C4-2B (cell line): ENCODE results near the gene SMPD3.

Source experiments
- ZFX ChIP-seq: fragments of 450-650 bp; IDR thresholded peaks from 2 replicates; pipeline ENCODE4 v1.6.1; 2017
- TF ChIP-seq, protein P1 (sequence below): fragments of 450-650 bp; conservative IDR thresholded peaks from 2 replicates; pipeline ENCODE4 v1.5.1; 2017; ENCODE audit warnings: mild to moderate bottlenecking

DNA sequence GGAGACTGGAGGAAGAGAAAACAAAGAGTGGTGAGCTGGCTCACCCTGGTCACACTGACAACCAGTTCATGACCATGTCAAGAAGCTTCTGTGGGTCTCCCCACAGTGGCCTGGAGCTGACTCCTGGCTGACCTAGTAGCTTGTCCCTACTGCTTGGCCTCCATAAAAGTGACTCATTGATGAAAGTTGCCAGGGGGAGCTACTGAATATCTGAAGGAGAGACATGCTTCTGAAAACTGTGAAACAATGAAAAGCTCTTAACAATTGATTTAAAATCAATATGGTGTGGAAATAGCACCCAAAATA is 22.0 kb downstream of the SMPD3 start:
- TF ChIP-seq, protein P1, sequence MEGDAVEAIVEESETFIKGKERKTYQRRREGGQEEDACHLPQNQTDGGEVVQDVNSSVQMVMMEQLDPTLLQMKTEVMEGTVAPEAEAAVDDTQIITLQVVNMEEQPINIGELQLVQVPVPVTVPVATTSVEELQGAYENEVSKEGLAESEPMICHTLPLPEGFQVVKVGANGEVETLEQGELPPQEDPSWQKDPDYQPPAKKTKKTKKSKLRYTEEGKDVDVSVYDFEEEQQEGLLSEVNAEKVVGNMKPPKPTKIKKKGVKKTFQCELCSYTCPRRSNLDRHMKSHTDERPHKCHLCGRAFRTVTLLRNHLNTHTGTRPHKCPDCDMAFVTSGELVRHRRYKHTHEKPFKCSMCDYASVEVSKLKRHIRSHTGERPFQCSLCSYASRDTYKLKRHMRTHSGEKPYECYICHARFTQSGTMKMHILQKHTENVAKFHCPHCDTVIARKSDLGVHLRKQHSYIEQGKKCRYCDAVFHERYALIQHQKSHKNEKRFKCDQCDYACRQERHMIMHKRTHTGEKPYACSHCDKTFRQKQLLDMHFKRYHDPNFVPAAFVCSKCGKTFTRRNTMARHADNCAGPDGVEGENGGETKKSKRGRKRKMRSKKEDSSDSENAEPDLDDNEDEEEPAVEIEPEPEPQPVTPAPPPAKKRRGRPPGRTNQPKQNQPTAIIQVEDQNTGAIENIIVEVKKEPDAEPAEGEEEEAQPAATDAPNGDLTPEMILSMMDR = no peak
- no peak for TF ChIP-seq ZFX
